H9 (cell line): ENCODE measurements around the gene UBE2L3. TPM values are rescaled to one million over a fixed set of nuclear protein-coding genes. Genes with fewer than 3 reads are reported as not detected.
"Not testable (repeated sequence)": the region's sequence is repeated elsewhere in the genome, so short reads cannot be mapped to it uniquely, and the experiment has no call there.

Experiments
- DNase-seq: peaks from one replicate; pipeline ENCODE4 v3.0.0-alpha.2; 2017
- H2AFZ ChIP-seq: one replicate; pipeline ENCODE4 v1.6.1; 2013; ENCODE audit warnings: mild to moderate bottlenecking, low read length, control low read depth, moderate library complexity
- H2AK5ac ChIP-seq: 2 replicates; pipeline ENCODE4 v1.6.1; 2013; ENCODE audit warnings: low read length, control low read depth, mixed read lengths; ENCODE audit not compliant: insufficient read length
- H2BK120ac ChIP-seq: one replicate; pipeline ENCODE4 v1.6.1; 2013; ENCODE audit warnings: low read depth, mild to moderate bottlenecking, low read length, control low read depth, inconsistent platforms; ENCODE audit not compliant: poor library complexity, severe bottlenecking
- H2BK12ac ChIP-seq: 2 replicates; pipeline ENCODE4 v1.6.1; 2013; ENCODE audit warnings: low read length, control low read depth, mixed read lengths, low read depth; ENCODE audit not compliant: insufficient read length
- H2BK15ac ChIP-seq: 2 replicates; pipeline ENCODE4 v1.6.1; 2013; ENCODE audit warnings: low read depth, low read length, control low read depth
- H2BK20ac ChIP-seq: one replicate; pipeline ENCODE4 v1.6.1; 2013; ENCODE audit warnings: low read depth, mild to moderate bottlenecking, low read length, control low read depth, inconsistent platforms; ENCODE audit not compliant: poor library complexity, severe bottlenecking
- H2BK5ac ChIP-seq: 2 replicates; pipeline ENCODE4 v1.6.1; 2013; ENCODE audit warnings: low read length, control low read depth, mixed read lengths; ENCODE audit not compliant: insufficient read length
- H3K14ac ChIP-seq: 2 replicates; pipeline ENCODE4 v1.6.1; 2013; ENCODE audit warnings: low read length, control low read depth; ENCODE audit not compliant: insufficient read depth
- H3K18ac ChIP-seq: 2 replicates; pipeline ENCODE4 v1.6.1; 2013; ENCODE audit warnings: low read depth, mild to moderate bottlenecking, mixed read lengths, low read length, control low read depth; ENCODE audit not compliant: insufficient read length
- H3K23ac ChIP-seq: 2 replicates; pipeline ENCODE4 v1.6.1; 2013; ENCODE audit warnings: low read length, control low read depth, mixed read lengths, low read depth; ENCODE audit not compliant: insufficient read length
- H3K23me2 ChIP-seq: 2 replicates; pipeline ENCODE4 v1.6.1; 2013; ENCODE audit warnings: low read depth, mild to moderate bottlenecking, mixed read lengths, low read length, control low read depth; ENCODE audit not compliant: insufficient read length, poor library complexity, severe bottlenecking
- H3K27ac ChIP-seq: 2 replicates; pipeline ENCODE4 v1.5.1; 2013; ENCODE audit warnings: low read length, control low read depth, mixed read lengths, low read depth; ENCODE audit not compliant: insufficient read length
- H3K27me3 ChIP-seq: 2 replicates; pipeline ENCODE4 v1.6.1; 2013; ENCODE audit warnings: low read length, control low read depth, inconsistent platforms; ENCODE audit not compliant: insufficient read depth
- H3K4ac ChIP-seq: 2 replicates; pipeline ENCODE4 v1.6.1; 2013; ENCODE audit warnings: low read depth, mild to moderate bottlenecking, control low read depth, inconsistent platforms, low read length, moderate library complexity
- H3K4me1 ChIP-seq: 2 replicates; pipeline ENCODE4 v1.6.1; 2013; ENCODE audit warnings: low read length, control low read depth, inconsistent platforms; ENCODE audit not compliant: insufficient read depth
- H3K4me2 ChIP-seq: 2 replicates; pipeline ENCODE4 v1.6.1; 2013; ENCODE audit warnings: low read length, control low read depth, mixed read lengths; ENCODE audit not compliant: insufficient read length, insufficient read depth
- H3K56ac ChIP-seq: 2 replicates; pipeline ENCODE4 v1.6.1; 2013; ENCODE audit warnings: low read depth, mild to moderate bottlenecking, mixed read lengths, low read length, control low read depth; ENCODE audit not compliant: insufficient read length
- H3K79me1 ChIP-seq: 2 replicates; pipeline ENCODE4 v1.6.1; 2013; ENCODE audit warnings: low read depth, mild to moderate bottlenecking, moderate library complexity, low read length, control low read depth, inconsistent platforms; ENCODE audit not compliant: insufficient read depth, poor library complexity, severe bottlenecking
- H3K79me2 ChIP-seq: 2 replicates; pipeline ENCODE4 v1.6.1; 2013; ENCODE audit warnings: low read length, control low read depth, inconsistent platforms; ENCODE audit not compliant: insufficient read depth
- H3K9ac ChIP-seq: 2 replicates; pipeline ENCODE4 v1.6.1; 2013; ENCODE audit warnings: low read length, control low read depth, mixed read lengths; ENCODE audit not compliant: insufficient read length; ENCODE audit errors: extremely low read depth
- H3K9me3 ChIP-seq: one replicate; pipeline ENCODE4 v1.6.1; 2013; ENCODE audit warnings: low read depth, low read length, inconsistent platforms; ENCODE audit not compliant: control insufficient read depth
- H3T11ph ChIP-seq: one replicate; pipeline ENCODE4 v1.6.1; 2013; ENCODE audit warnings: mild to moderate bottlenecking, low read length, control low read depth, inconsistent platforms
- H4K20me1 ChIP-seq: one replicate; pipeline ENCODE4 v1.6.1; 2013; ENCODE audit not compliant: control insufficient read depth, insufficient read length, insufficient read depth
- H4K5ac ChIP-seq: 2 replicates; pipeline ENCODE4 v1.6.1; 2013; ENCODE audit warnings: low read depth, mild to moderate bottlenecking, mixed read lengths, low read length, control low read depth; ENCODE audit not compliant: insufficient read length
- H4K8ac ChIP-seq: replicated peaks from 2 replicates; pipeline ENCODE4 v1.6.1; 2013; ENCODE audit warnings: low read length, control low read depth, mixed read lengths, low read depth; ENCODE audit not compliant: insufficient read length
- H4K91ac ChIP-seq: 2 replicates; pipeline ENCODE4 v1.6.1; 2013; ENCODE audit warnings: low read depth, mild to moderate bottlenecking, moderate library complexity, mixed read lengths, low read length, control low read depth; ENCODE audit not compliant: insufficient read length
- H3K27ac Mint-ChIP-seq, 3 experiments: 2 replicates in 2 of 3; 3 replicates in 1 of 3; pipeline ENCODE4 v1.8.0; 2020 to 2021; ENCODE audit warnings: mixed read lengths in 3 of 3, mild to moderate bottlenecking in 1 of 3, moderate library complexity in 1 of 3
- H3K27me3 Mint-ChIP-seq: 2 replicates; pipeline ENCODE4 v1.8.0; 2021; ENCODE audit warnings: low read depth, mild to moderate bottlenecking, moderate library complexity, mixed read lengths
- H3K36me3 Mint-ChIP-seq, 3 experiments: 2 replicates in 2 of 3; 3 replicates in 1 of 3; pipeline ENCODE4 v1.8.0; 2020 to 2021; ENCODE audit warnings: low read depth in 3 of 3, mixed read lengths in 3 of 3; ENCODE audit not compliant: insufficient read depth in 1 of 3
- H3K4me1 Mint-ChIP-seq, 2 experiments: 2 replicates each; pipeline ENCODE4 v1.8.0; 2020; ENCODE audit warnings: mixed read lengths in 2 of 2
- H3K4me3 Mint-ChIP-seq, 2 experiments: 2 replicates in 1 of 2; 3 replicates in 1 of 2; pipeline ENCODE4 v1.8.0; 2020 to 2021; ENCODE audit warnings: mild to moderate bottlenecking in 2 of 2, mixed read lengths in 2 of 2, moderate library complexity in 1 of 2
- H3K9me3 Mint-ChIP-seq, 2 experiments: 2 replicates in 1 of 2; 3 replicates in 1 of 2; pipeline ENCODE4 v1.8.0; 2020; ENCODE audit warnings: mild to moderate bottlenecking in 2 of 2, mixed read lengths in 2 of 2, moderate library complexity in 1 of 2
- WGBS: extraction: QIAGEN DNeasy Blood & Tissue Kit; methylation state at CpG from one replicate; pipeline ENCODE4 v1.1.7; 2013; ENCODE audit warnings: missing lambda C conversion rate, low lambda C conversion rate, mixed read lengths; ENCODE audit not compliant: insufficient read length; ENCODE audit errors: extremely low coverage; 5-methylcytosine and 5-hydroxymethylcytosine counted together
- total RNA-seq: library from RNA; stranded (reverse); gene quantifications from 2 replicates; pipeline ENCODE4 v1.2.1, GENCODE V29; 2021

The UBE2L3 gene
- total RNA-seq, 1 experiment from 2014 or later: 79.7 TPM

DNA sequence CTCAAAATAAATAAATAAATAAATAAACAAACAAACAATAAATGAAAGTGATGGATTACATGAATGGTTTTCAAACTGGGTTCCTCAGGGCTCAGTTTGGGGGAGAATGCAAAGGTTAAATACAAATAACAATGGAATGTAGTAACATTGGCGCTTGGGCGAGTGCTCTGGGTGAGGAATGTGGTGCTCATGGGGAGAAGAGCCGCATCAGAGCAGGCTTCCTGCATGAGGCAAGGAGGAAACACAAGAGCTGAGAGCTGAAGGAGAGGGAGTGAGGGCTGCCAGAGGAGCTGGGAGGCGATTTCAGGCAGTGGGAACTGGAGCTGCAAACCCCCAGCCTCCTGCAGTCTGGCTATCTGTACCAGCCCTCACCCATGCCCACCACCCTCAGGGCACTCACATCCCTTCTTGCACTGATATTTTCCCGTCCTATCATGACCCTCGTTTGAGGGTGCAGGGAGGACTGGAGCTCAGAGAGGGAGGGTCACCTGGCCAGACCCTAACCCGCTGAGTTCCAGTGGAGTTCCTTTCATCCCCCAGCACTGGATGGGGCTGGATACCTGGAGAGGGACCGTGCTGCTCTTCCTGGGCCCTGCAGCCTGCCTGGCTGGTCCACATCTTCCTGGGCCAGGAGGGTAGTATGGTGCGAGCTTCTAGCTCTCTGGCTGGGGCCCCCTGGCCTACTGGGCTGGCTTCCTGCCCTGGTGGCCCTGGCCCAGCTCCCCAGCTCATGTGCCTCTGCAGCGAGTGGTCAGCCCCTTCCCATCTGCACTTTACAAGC is 8.0 kb upstream of the UBE2L3 start:
- not testable (repeated sequence) for H3K4me3 Mint-ChIP-seq, H3K79me2 ChIP-seq, H2BK120ac ChIP-seq, H3K4me1 ChIP-seq, H3K4me1 Mint-ChIP-seq, H2AFZ ChIP-seq, H4K8ac ChIP-seq, H3K27ac Mint-ChIP-seq, H4K5ac ChIP-seq, H2AK5ac ChIP-seq, H2BK20ac ChIP-seq, H3K23me2 ChIP-seq, DNase-seq, H3K27me3 ChIP-seq, H3K9me3 Mint-ChIP-seq, H3K9ac ChIP-seq, H3K27ac ChIP-seq, H3K4me2 ChIP-seq, H2BK12ac ChIP-seq, H3K56ac ChIP-seq, H3T11ph ChIP-seq, H2BK15ac ChIP-seq, H3K18ac ChIP-seq, H3K4ac ChIP-seq, H3K79me1 ChIP-seq, H4K91ac ChIP-seq, H3K14ac ChIP-seq, H4K20me1 ChIP-seq, H3K9me3 ChIP-seq, H3K36me3 Mint-ChIP-seq, H2BK5ac ChIP-seq, H3K23ac ChIP-seq
- peaks cover 18% of the 10 kb centered on the region for H3K27me3 Mint-ChIP-seq
- WGBS: no CpG with 5 or more reads among the region's 10 CpGs

DNA sequence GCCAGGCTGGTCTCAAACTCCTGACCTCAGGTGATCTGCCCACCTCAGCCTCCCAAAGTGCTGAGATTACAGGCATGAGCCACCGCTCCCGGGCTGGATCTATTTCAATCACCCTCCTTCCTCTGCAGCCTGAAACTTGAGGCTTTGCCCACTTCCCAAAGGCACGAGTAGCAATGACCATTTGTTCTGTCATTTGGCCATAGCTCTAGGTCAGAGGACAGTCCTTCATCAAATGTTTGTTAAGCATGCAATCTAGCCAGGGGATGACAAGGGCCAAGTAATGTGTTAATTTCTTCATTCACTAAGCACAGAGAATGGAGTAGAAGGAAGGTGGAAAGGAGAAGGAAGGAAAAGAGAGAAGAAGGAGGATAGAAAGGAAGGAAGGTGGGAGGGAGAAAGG is 6.9 kb upstream of the UBE2L3 start:
- not testable (repeated sequence) for H3K14ac ChIP-seq, H3K4me3 Mint-ChIP-seq, H3K36me3 Mint-ChIP-seq, H2BK5ac ChIP-seq, H3K4me2 ChIP-seq, H3K79me2 ChIP-seq, H3K4me1 ChIP-seq, H2BK20ac ChIP-seq, H2BK120ac ChIP-seq, H3K23ac ChIP-seq, H3K27ac Mint-ChIP-seq, H3K9ac ChIP-seq, H4K8ac ChIP-seq, H3K56ac ChIP-seq, H3K27me3 ChIP-seq, H4K5ac ChIP-seq, H2BK15ac ChIP-seq, H2AK5ac ChIP-seq, H3K79me1 ChIP-seq, H2AFZ ChIP-seq, H3K4ac ChIP-seq, H3K9me3 Mint-ChIP-seq, H3K4me1 Mint-ChIP-seq, H3K9me3 ChIP-seq, H3K18ac ChIP-seq, H4K91ac ChIP-seq, H3K27ac ChIP-seq, H4K20me1 ChIP-seq, H3K23me2 ChIP-seq, H3T11ph ChIP-seq, H2BK12ac ChIP-seq, DNase-seq
- no CpG with 5 or more reads among the region's 3 CpGs for WGBS
- H3K27me3 Mint-ChIP-seq: peaks cover 14% of the 10 kb centered on the region
